ENCODE data around the gene WDR5.

DNA sequence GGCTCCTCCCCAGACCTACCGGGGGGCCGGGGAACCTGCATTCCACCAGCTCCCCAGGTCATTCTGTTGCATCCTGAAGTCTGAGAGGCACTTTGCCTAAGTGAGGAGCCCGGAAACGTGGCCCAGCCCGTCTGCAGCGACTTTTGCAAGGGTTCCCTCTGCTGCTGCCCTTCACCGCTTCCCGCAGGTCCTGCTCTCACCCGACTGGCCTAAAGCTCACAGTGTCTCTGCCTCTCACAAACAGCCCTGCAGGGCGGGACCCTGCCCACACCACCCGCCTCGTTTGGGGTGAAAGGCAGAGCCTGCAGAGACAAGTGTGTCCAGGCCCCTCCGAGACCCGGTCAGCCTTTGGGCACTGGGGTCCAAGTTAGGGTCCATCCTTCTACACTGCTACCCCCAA is 9.5 kb upstream of the WDR5 start:
- TF ChIP-seq, protein P1, sequence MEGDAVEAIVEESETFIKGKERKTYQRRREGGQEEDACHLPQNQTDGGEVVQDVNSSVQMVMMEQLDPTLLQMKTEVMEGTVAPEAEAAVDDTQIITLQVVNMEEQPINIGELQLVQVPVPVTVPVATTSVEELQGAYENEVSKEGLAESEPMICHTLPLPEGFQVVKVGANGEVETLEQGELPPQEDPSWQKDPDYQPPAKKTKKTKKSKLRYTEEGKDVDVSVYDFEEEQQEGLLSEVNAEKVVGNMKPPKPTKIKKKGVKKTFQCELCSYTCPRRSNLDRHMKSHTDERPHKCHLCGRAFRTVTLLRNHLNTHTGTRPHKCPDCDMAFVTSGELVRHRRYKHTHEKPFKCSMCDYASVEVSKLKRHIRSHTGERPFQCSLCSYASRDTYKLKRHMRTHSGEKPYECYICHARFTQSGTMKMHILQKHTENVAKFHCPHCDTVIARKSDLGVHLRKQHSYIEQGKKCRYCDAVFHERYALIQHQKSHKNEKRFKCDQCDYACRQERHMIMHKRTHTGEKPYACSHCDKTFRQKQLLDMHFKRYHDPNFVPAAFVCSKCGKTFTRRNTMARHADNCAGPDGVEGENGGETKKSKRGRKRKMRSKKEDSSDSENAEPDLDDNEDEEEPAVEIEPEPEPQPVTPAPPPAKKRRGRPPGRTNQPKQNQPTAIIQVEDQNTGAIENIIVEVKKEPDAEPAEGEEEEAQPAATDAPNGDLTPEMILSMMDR (IDR thresholded peaks at IDR 0.05): no peak
- TF ChIP-seq POLR2A (IDR thresholded peaks at IDR 0.05): no peak

Measured in ovary (tissue), 3 donors.